Naive thymus-derived CD4-positive, alpha-beta T cell (primary cell): ENCODE data around the gene ETV3L. TPM values are rescaled to one million over a fixed set of nuclear protein-coding genes. Genes with fewer than 3 reads are reported as not detected.

Source experiments
- ATAC-seq: fragments of 150-1000 bp; cut with Tn5 transposase; 2 replicates; pipeline ENCODE4 v1.10.0; 2021; ENCODE audit warnings: mild to moderate bottlenecking, moderate library complexity
- CTCF ChIA-PET: fragments of 350-600 bp; sonication (Branson Sonifier 250); formaldehyde crosslinking; loops from one replicate; lab custom pipeline; 2021; ENCODE audit warnings: antibody characterized with exemption; lab: Charles Lee
- POLR2A ChIA-PET: fragments of 350-600 bp; sonication (Branson Sonifier 250); formaldehyde crosslinking; loops from one replicate; lab custom pipeline; 2021; ENCODE audit warnings: antibody characterized with exemption, inconsistent platforms; lab: Charles Lee
- DNase-seq, 9 donors: peaks; one replicate each; pipeline versions ENCODE4 v3.0.0 to v3.0.0-alpha.2; 2020 to 2022; ENCODE audit warnings: mixed read lengths in 1 of 9
- H3K27ac ChIP-seq: one replicate; pipeline ENCODE4 v1.7.0; 2013; ENCODE audit warnings: mild to moderate bottlenecking, low read depth, low read length, moderate library complexity
- H3K27me3 ChIP-seq, 2 donors: one replicate each; pipeline ENCODE4 v1.7.0; 2013; ENCODE audit warnings: low read length in 2 of 2, mild to moderate bottlenecking in 2 of 2, moderate library complexity in 2 of 2; ENCODE audit not compliant: control insufficient read depth in 2 of 2, insufficient read depth in 2 of 2
- H3K36me3 ChIP-seq, 3 experiments: 1 replicate in 2 of 3; 2 replicates in 1 of 3; pipeline ENCODE4 v1.7.0; 2013; ENCODE audit warnings: low read length in 3 of 3, mild to moderate bottlenecking in 3 of 3, moderate library complexity in 1 of 3; ENCODE audit not compliant: insufficient read depth in 3 of 3, control insufficient read depth in 2 of 3
- H3K4me1 ChIP-seq, 2 donors: one replicate each; pipeline ENCODE4 v1.7.0; 2013; ENCODE audit warnings: low read length in 2 of 2, mild to moderate bottlenecking in 2 of 2, moderate library complexity in 1 of 2; ENCODE audit not compliant: control insufficient read depth in 2 of 2, insufficient read depth in 2 of 2
- H3K4me3 ChIP-seq: 2 replicates; pipeline ENCODE4 v1.7.0; 2013; ENCODE audit warnings: mild to moderate bottlenecking, low read length
- H3K9me3 ChIP-seq, 3 experiments: 1 replicate in 2 of 3; 2 replicates in 1 of 3; pipeline ENCODE4 v1.7.0; 2013; ENCODE audit warnings: low read length in 3 of 3; ENCODE audit not compliant: control insufficient read depth in 2 of 3
- H3K27ac Mint-ChIP-seq, 9 donors: one replicate each; pipeline ENCODE4 v1.8.0; 2020 to 2022; ENCODE audit warnings: mixed read lengths in 9 of 9, mild to moderate bottlenecking in 8 of 9, moderate library complexity in 5 of 9, inconsistent platforms in 2 of 9
- H3K27me3 Mint-ChIP-seq, 5 donors: one replicate each; pipeline ENCODE4 v1.8.0; 2021 to 2022; ENCODE audit warnings: mixed read lengths in 5 of 5, mild to moderate bottlenecking in 1 of 5
- H3K36me3 Mint-ChIP-seq, 5 donors: one replicate each; pipeline ENCODE4 v1.8.0; 2020 to 2022; ENCODE audit warnings: mixed read lengths in 5 of 5, mild to moderate bottlenecking in 3 of 5, inconsistent platforms in 1 of 5
- H3K4me1 Mint-ChIP-seq, 7 donors: one replicate each; pipeline ENCODE4 v1.8.0; 2020 to 2022; ENCODE audit warnings: mixed read lengths in 7 of 7, mild to moderate bottlenecking in 3 of 7, inconsistent platforms in 1 of 7
- H3K4me3 Mint-ChIP-seq, 10 donors: one replicate each; pipeline ENCODE4 v1.8.0; 2020 to 2022; ENCODE audit warnings: mild to moderate bottlenecking in 10 of 10, mixed read lengths in 10 of 10, moderate library complexity in 6 of 10, inconsistent platforms in 2 of 10
- H3K9me3 Mint-ChIP-seq, 11 donors: one replicate each; pipeline ENCODE4 v1.8.0; 2020 to 2022; ENCODE audit warnings: mixed read lengths in 11 of 11, mild to moderate bottlenecking in 4 of 11, inconsistent platforms in 1 of 11, moderate library complexity in 1 of 11
- intact Hi-C, 2 donors: fragments of 100-400 bp; cut with micrococcal nuclease; formaldehyde crosslinking; loops; one replicate each; pipeline ENCODE4 v1.15.1; 2023
- polyA plus RNA-seq, 2 donors: library from polyadenylated mRNA; unstranded; fragments of 300-500 nt; fragmentation: Illumina TruSeq; gene quantifications; one replicate each; pipeline ENCODE4 v1.2.3, GENCODE V29; 2021
- total RNA-seq, 6 experiments: library from RNA in 5 of 6; stranded (reverse) in 5 of 6; gene quantifications; 1 replicate in 5 of 6; 2 replicates in 1 of 6; pipeline ENCODE4 v1.2.3 and lab custom pipeline; 2021 to 2026

ETV3L gene
- total and polyA plus RNA-seq, 7 experiments from 2014 or later: not detected

GRCh38 chr1:157135070-157135469 lies 35.5 kb upstream of the ETV3L start:
- Histone ChIP-seq H3K36me3 (peaks cover 13 to 50% (median 25%) of the 10 kb centered on the region in 3 experiments), H3K27ac (no peak overlapping the region), H3K9me3 (no peaks in the 10 kb centered on the region), H3K27me3 (no peaks in the 10 kb centered on the region), H3K4me3 (no peak overlapping the region), H3K4me1 (peaks cover 57 to 62% of the 10 kb centered on the region in 2 donors)
- Mint-ChIP-seq H3K9me3 (no peaks in the 10 kb centered on the region), H3K4me3 (peak overlapping the region in 8 of 10 donors; percentile 3 to 97 (median 42)), H3K4me1 (peaks cover 57 to 88% (median 82%) of the 10 kb centered on the region in 7 donors), H3K27me3 (no peaks in the 10 kb centered on the region), H3K36me3 (peaks cover 4 to 57% (median 23%) of the 10 kb centered on the region in 5 donors), H3K27ac (peak overlapping the region in 7 of 9 donors; percentile 3 to 65 (median 50))
- ChIA-PET CTCF (interaction anchor here (1.3 to 8.0 kb wide), 3 partner anchors 21 to 46 kb away, joined by 3 to 37 read pairs (median 7); no protein-coding TSS in a partner anchor), POLR2A (interaction anchor here (1.3 to 1.7 kb wide), 3 partner anchors 21 to 368 kb away, joined by 4 to 5 read pairs (median 4); partner anchors contain the start of gene PRCC)
- DNase-seq: no peak
- intact Hi-C loops: loop anchor here (5.0 to 10.0 kb wide), 5 partner anchors 43 to 1872 kb away; partner anchors contain the start of genes IFI16 (in 1 of the 2), MRPL24 (in 1 of the 2) and SH2D2A (in 1 of the 2)
- ATAC-seq: no peak

- Histone ChIP-seq H3K27me3 (no peaks in the 10 kb centered on the region), H3K27ac (peak overlapping the region; percentile 24), H3K36me3 (peaks cover 13 to 52% (median 25%) of the 10 kb centered on the region in 3 experiments), H3K4me1 (peaks cover 57 to 62% of the 10 kb centered on the region in 2 donors), H3K4me3 (no peak overlapping the region), H3K9me3 (no peaks in the 10 kb centered on the region)
- Mint-ChIP-seq H3K9me3 (no peaks in the 10 kb centered on the region), H3K4me1 (peaks cover 57 to 87% (median 76%) of the 10 kb centered on the region in 7 donors), H3K27me3 (no peaks in the 10 kb centered on the region), H3K4me3 (peak overlapping the region in 9 of 10 donors; percentile 3 to 97 (median 21)), H3K36me3 (peaks cover 4 to 59% (median 23%) of the 10 kb centered on the region in 5 donors), H3K27ac (peak overlapping the region in 8 of 9 donors; percentile 22 to 89 (median 52))
- CTCF ChIA-PET: interaction anchor here (1.3 to 8.0 kb wide), 3 partner anchors 22 to 46 kb away, joined by 3 to 37 read pairs (median 7); no protein-coding TSS in a partner anchor
- DNase-seq (no peak), ATAC-seq (no peak)
- POLR2A ChIA-PET: interaction anchor here (0.6 to 1.7 kb wide), 3 partner anchors 10 to 44 kb away, joined by 3 to 5 read pairs (median 4); no protein-coding TSS in a partner anchor
- intact Hi-C loops: loop anchor here in 1 of 2 donors (10.0 kb wide), 2 partner anchors 170 to 390 kb away; partner anchors contain the start of gene MRPL24
Observed at GRCh38 chr1:157134442-157134841, 34.8 kb upstream of the ETV3L start.

- H3K4me3 Mint-ChIP-seq: peak overlapping the region; percentile 12 to 97 (median 70)
- peak overlapping the region; percentile 18 for H3K27ac ChIP-seq
- peaks cover 52 to 54% of the 10 kb centered on the region in 2 donors for H3K4me1 ChIP-seq
- H3K36me3 ChIP-seq: peaks cover 14 to 52% (median 25%) of the 10 kb centered on the region in 3 experiments
- no peaks in the 10 kb centered on the region for H3K9me3 ChIP-seq
- intact Hi-C loops: loop anchor here in 1 of 2 donors (2.0 to 10.0 kb wide), 3 partner anchors 13 to 389 kb away; partner anchors contain the start of gene MRPL24
- no peaks in the 10 kb centered on the region for H3K27me3 Mint-ChIP-seq
- ChIA-PET POLR2A (interaction anchor here (1.6 kb wide), 1 partner anchor 23 kb away, joined by 5 read pairs; no protein-coding TSS in a partner anchor), CTCF (interaction anchor here (1.2 to 8.0 kb wide), 2 partner anchors 23 to 43 kb away, joined by 4 to 37 read pairs; no protein-coding TSS in a partner anchor)
- H3K36me3 Mint-ChIP-seq: peaks cover 4 to 62% (median 25%) of the 10 kb centered on the region in 5 donors
- H3K27me3 ChIP-seq: no peaks in the 10 kb centered on the region
- H3K9me3 Mint-ChIP-seq: no peaks in the 10 kb centered on the region
- peak overlapping the region; percentile 37 to 89 (median 70) for H3K27ac Mint-ChIP-seq
- DNase-seq (peak in 7 of 9 donors; percentile 59 to 76 (median 69)), ATAC-seq (peak; percentile 48)
- peaks cover 53 to 82% (median 69%) of the 10 kb centered on the region in 7 donors for H3K4me1 Mint-ChIP-seq
- peak overlapping the region; percentile 19 for H3K4me3 ChIP-seq
Observed at GRCh38 chr1:157133426-157133825, 33.8 kb upstream of the ETV3L start.

GRCh38 chr1:157132616-157133167 lies 33.1 kb upstream of the ETV3L start:
- H3K27ac ChIP-seq: peak overlapping the region; percentile 18
- Mint-ChIP-seq H3K36me3 (peaks cover 10 to 67% (median 33%) of the 10 kb centered on the region in 5 donors), H3K4me1 (peaks cover 53 to 87% (median 76%) of the 10 kb centered on the region in 7 donors), H3K4me3 (peak overlapping the region in 8 of 10 donors; percentile 29 to 97 (median 61)), H3K27ac (peak overlapping the region in 7 of 9 donors; percentile 37 to 64 (median 55)), H3K27me3 (no peaks in the 10 kb centered on the region), H3K9me3 (no peaks in the 10 kb centered on the region)
- H3K4me1 ChIP-seq: peaks cover 52 to 54% of the 10 kb centered on the region in 2 donors
- no peaks in the 10 kb centered on the region for H3K27me3 ChIP-seq
- POLR2A ChIA-PET: no interaction called here
- ATAC-seq (no peak), DNase-seq (no peak)
- CTCF ChIA-PET: interaction anchor here (8.0 kb wide), 1 partner anchor 24 kb away, joined by 37 read pairs; no protein-coding TSS in a partner anchor
- no peak overlapping the region for H3K4me3 ChIP-seq
- no peaks in the 10 kb centered on the region for H3K9me3 ChIP-seq
- H3K36me3 ChIP-seq: peaks cover 17 to 54% (median 31%) of the 10 kb centered on the region in 3 experiments
- intact Hi-C loops: loop anchor here in 1 of 2 donors (2.0 to 10.0 kb wide), 3 partner anchors 14 to 388 kb away; partner anchors contain the start of gene MRPL24

- no peaks in the 10 kb centered on the region for H3K9me3 Mint-ChIP-seq
- peaks cover 48 to 84% (median 73%) of the 10 kb centered on the region in 7 donors for H3K4me1 Mint-ChIP-seq
- H3K36me3 Mint-ChIP-seq: peaks cover 10 to 63% (median 34%) of the 10 kb centered on the region in 5 donors
- DNase-seq: no peak
- no peak overlapping the region for H3K27ac ChIP-seq
- ATAC-seq: no peak
- no peaks in the 10 kb centered on the region for H3K9me3 ChIP-seq
- ChIA-PET POLR2A (no interaction called here), CTCF (no interaction called here)
- intact Hi-C loops: loop anchor here in 1 of 2 donors (2.0 to 10.0 kb wide), 3 partner anchors 15 to 387 kb away; partner anchors contain the start of gene MRPL24
- no peaks in the 10 kb centered on the region for H3K27me3 Mint-ChIP-seq
- H3K36me3 ChIP-seq: peaks cover 17 to 55% (median 31%) of the 10 kb centered on the region in 3 experiments
- H3K27ac Mint-ChIP-seq: peak overlapping the region in 6 of 9 donors; percentile 43 to 59 (median 52)
- H3K4me1 ChIP-seq: peaks cover 50% of the 10 kb centered on the region in 2 donors
- no peak overlapping the region for H3K4me3 ChIP-seq
- H3K27me3 ChIP-seq: no peaks in the 10 kb centered on the region
- H3K4me3 Mint-ChIP-seq: peak overlapping the region in 6 of 10 donors; percentile 48 to 97 (median 63)
Observed at GRCh38 chr1:157132111-157132510, 32.5 kb upstream of the ETV3L start.

- intact Hi-C loops: loop anchor here in 1 of 2 donors (10.0 kb wide), 2 partner anchors 166 to 386 kb away; partner anchors contain the start of gene MRPL24
- H3K4me3 ChIP-seq: no peak overlapping the region
- H3K27ac ChIP-seq: no peak overlapping the region
- ATAC-seq (no peak), DNase-seq (no peak)
- Mint-ChIP-seq H3K4me3 (peak overlapping the region in 2 of 10 donors; percentile 15 to 60), H3K9me3 (no peaks in the 10 kb centered on the region), H3K36me3 (peaks cover 10 to 61% (median 34%) of the 10 kb centered on the region in 5 donors), H3K4me1 (peaks cover 42 to 81% (median 66%) of the 10 kb centered on the region in 7 donors), H3K27me3 (no peaks in the 10 kb centered on the region), H3K27ac (peak overlapping the region in 4 of 9 donors; percentile 5 to 34 (median 26))
- peaks cover 42% of the 10 kb centered on the region in 2 donors for H3K4me1 ChIP-seq
- ChIA-PET POLR2A (no interaction called here), CTCF (no interaction called here)
- no peaks in the 10 kb centered on the region for H3K27me3 ChIP-seq
- no peaks in the 10 kb centered on the region for H3K9me3 ChIP-seq
- H3K36me3 ChIP-seq: peaks cover 17 to 63% (median 31%) of the 10 kb centered on the region in 3 experiments
Observed at GRCh38 chr1:157131281-157131680, 31.7 kb upstream of the ETV3L start.
